ENCODE data around the gene ZDHHC7.

ZDHHC7 gene

GRCh38 chr16:84959784-84960417 is 51.4 kb downstream of the ZDHHC7 start:
- Mint-ChIP-seq H3K9me3 (no peaks in the 10 kb centered on the region), H3K4me3 (no peak overlapping the region)

GRCh38 chr16:84959045-84959576 is 52.2 kb downstream of the ZDHHC7 start:
- Mint-ChIP-seq H3K27me3 (ENCODE audit: low read depth) (peaks cover 9% of the 10 kb centered on the region), H3K27ac (no peak overlapping the region), H3K9me3 (no peaks in the 10 kb centered on the region), H3K36me3 (ENCODE audit: low read depth) (no peaks in the 10 kb centered on the region), H3K4me1 (peaks cover 16% of the 10 kb centered on the region), H3K4me3 (no peak overlapping the region)
- TF ChIP-seq CTCF (IDR thresholded peaks at IDR 0.05; ENCODE audit: unreplicated experiment in 3 of 3): no peak

More at GRCh38 chr16:84959784-84960417, 51.4 kb downstream of the ZDHHC7 start:
- no peak for TF ChIP-seq CTCF (IDR thresholded peaks at IDR 0.05; ENCODE audit: unreplicated experiment in 3 of 3)
- Mint-ChIP-seq H3K4me1 (peaks cover 16% of the 10 kb centered on the region), H3K27me3 (ENCODE audit: low read depth) (peaks cover 9% of the 10 kb centered on the region), H3K36me3 (ENCODE audit: low read depth) (no peaks in the 10 kb centered on the region), H3K27ac (no peak overlapping the region)

GRCh38 chr16:84957792-84958191 is 53.5 kb downstream of the ZDHHC7 start:
- no peaks in the 10 kb centered on the region for H3K36me3 Mint-ChIP-seq (ENCODE audit: low read depth)
- H3K4me3 Mint-ChIP-seq: no peak overlapping the region
- peaks cover 8% of the 10 kb centered on the region for H3K27me3 Mint-ChIP-seq (ENCODE audit: low read depth)
- H3K27ac Mint-ChIP-seq: peak overlapping the region in 1 of 3 experiments; percentile 36
- no peaks in the 10 kb centered on the region for H3K9me3 Mint-ChIP-seq
- TF ChIP-seq CTCF (IDR thresholded peaks at IDR 0.05; ENCODE audit: unreplicated experiment in 3 of 3): no peak
- H3K4me1 Mint-ChIP-seq: peaks cover 21% of the 10 kb centered on the region

GRCh38 chr16:84957192-84957591 is 54.1 kb downstream of the ZDHHC7 start:
- Mint-ChIP-seq H3K9me3 (no peaks in the 10 kb centered on the region), H3K4me3 (no peak overlapping the region)

GRCh38 chr16:84955427-84955826 is 55.9 kb downstream of the ZDHHC7 start:
- Mint-ChIP-seq H3K27me3 (ENCODE audit: low read depth) (peaks cover 6% of the 10 kb centered on the region), H3K36me3 (ENCODE audit: low read depth) (no peaks in the 10 kb centered on the region), H3K9me3 (no peaks in the 10 kb centered on the region), H3K4me3 (no peak overlapping the region), H3K27ac (no peak overlapping the region), H3K4me1 (peaks cover 19% of the 10 kb centered on the region)
- TF ChIP-seq CTCF (IDR thresholded peaks at IDR 0.05; ENCODE audit: unreplicated experiment in 3 of 3): no peak

More at GRCh38 chr16:84957192-84957591, 54.1 kb downstream of the ZDHHC7 start:
- H3K27ac Mint-ChIP-seq: peak overlapping the region in 2 of 3 experiments; percentile 36 to 39
- no peaks in the 10 kb centered on the region for H3K36me3 Mint-ChIP-seq (ENCODE audit: low read depth)
- no peak for TF ChIP-seq CTCF (IDR thresholded peaks at IDR 0.05; ENCODE audit: unreplicated experiment in 3 of 3)
- H3K4me1 Mint-ChIP-seq: peaks cover 26% of the 10 kb centered on the region
- peaks cover 6% of the 10 kb centered on the region for H3K27me3 Mint-ChIP-seq (ENCODE audit: low read depth)
